ENCODE data around the gene CCDC136.

DNA sequence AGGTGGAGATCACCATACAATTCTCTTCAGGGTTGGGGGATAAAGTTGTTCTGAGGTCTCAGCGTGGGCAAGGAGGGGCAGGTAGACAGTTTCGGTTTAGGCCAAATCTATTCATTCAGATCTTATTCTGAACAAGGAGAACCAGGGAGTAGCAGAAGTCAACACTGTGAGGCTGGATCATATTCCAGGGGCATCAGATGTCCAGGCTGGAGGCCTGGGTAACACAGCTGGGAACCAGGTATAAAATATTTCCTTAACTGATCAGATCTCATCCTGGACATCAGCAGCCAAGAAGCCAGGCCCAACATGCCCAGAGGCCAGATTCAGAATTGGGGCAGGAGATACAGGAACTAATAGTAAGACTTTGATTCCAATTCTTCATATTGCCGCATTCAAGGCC lies 19.2 kb downstream of the CCDC136 start:
- TF ChIP-seq EP300 (IDR thresholded peaks at IDR 0.05; ENCODE audit: borderline replicate concordance) (no peak), RAD21 (IDR thresholded peaks at IDR 0.05; ENCODE audit: low read depth) (no peak), EGR1 (IDR thresholded peaks at IDR 0.05) (no peak), ZBTB7A (IDR thresholded peaks at IDR 0.05; ENCODE audit: low read depth) (no peak), TAF1 (IDR thresholded peaks at IDR 0.05; ENCODE audit: low read depth) (no peak), FOXM1 (IDR thresholded peaks at IDR 0.05; ENCODE audit: borderline replicate concordance, low read depth) (no peak), CREB1 (IDR thresholded peaks at IDR 0.05; ENCODE audit: low read depth) (no peak), NFIC (IDR thresholded peaks at IDR 0.05) (no peak), CEBPB (IDR thresholded peaks at IDR 0.05) (no peak), YY1 (IDR thresholded peaks at IDR 0.05; ENCODE audit: low read depth) (no peak), TEAD4 (IDR thresholded peaks at IDR 0.05) (no peak)
- TF ChIP-seq, protein P1, sequence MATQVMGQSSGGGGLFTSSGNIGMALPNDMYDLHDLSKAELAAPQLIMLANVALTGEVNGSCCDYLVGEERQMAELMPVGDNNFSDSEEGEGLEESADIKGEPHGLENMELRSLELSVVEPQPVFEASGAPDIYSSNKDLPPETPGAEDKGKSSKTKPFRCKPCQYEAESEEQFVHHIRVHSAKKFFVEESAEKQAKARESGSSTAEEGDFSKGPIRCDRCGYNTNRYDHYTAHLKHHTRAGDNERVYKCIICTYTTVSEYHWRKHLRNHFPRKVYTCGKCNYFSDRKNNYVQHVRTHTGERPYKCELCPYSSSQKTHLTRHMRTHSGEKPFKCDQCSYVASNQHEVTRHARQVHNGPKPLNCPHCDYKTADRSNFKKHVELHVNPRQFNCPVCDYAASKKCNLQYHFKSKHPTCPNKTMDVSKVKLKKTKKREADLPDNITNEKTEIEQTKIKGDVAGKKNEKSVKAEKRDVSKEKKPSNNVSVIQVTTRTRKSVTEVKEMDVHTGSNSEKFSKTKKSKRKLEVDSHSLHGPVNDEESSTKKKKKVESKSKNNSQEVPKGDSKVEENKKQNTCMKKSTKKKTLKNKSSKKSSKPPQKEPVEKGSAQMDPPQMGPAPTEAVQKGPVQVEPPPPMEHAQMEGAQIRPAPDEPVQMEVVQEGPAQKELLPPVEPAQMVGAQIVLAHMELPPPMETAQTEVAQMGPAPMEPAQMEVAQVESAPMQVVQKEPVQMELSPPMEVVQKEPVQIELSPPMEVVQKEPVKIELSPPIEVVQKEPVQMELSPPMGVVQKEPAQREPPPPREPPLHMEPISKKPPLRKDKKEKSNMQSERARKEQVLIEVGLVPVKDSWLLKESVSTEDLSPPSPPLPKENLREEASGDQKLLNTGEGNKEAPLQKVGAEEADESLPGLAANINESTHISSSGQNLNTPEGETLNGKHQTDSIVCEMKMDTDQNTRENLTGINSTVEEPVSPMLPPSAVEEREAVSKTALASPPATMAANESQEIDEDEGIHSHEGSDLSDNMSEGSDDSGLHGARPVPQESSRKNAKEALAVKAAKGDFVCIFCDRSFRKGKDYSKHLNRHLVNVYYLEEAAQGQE (IDR thresholded peaks at IDR 0.05; ENCODE audit: low read depth) = no peak
- TF ChIP-seq, protein P2, sequence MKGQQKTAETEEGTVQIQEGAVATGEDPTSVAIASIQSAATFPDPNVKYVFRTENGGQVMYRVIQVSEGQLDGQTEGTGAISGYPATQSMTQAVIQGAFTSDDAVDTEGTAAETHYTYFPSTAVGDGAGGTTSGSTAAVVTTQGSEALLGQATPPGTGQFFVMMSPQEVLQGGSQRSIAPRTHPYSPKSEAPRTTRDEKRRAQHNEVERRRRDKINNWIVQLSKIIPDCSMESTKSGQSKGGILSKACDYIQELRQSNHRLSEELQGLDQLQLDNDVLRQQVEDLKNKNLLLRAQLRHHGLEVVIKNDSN (IDR thresholded peaks at IDR 0.05) = no peak
- TF ChIP-seq, protein P3, sequence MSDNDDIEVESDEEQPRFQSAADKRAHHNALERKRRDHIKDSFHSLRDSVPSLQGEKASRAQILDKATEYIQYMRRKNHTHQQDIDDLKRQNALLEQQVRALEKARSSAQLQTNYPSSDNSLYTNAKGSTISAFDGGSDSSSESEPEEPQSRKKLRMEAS (IDR thresholded peaks at IDR 0.05) = no peak
